Femur (tissue), 1 donor: ENCODE results near the gene FAF2.
"Not testable (repeated sequence)": the region's sequence is repeated elsewhere in the genome, so short reads cannot be mapped to it uniquely, and the experiment has no call there.

ENCODE experiments used
- DNase-seq: peaks from one replicate; pipeline ENCODE4 v3.0.0-alpha.2; 2017

Gene FAF2

DNA sequence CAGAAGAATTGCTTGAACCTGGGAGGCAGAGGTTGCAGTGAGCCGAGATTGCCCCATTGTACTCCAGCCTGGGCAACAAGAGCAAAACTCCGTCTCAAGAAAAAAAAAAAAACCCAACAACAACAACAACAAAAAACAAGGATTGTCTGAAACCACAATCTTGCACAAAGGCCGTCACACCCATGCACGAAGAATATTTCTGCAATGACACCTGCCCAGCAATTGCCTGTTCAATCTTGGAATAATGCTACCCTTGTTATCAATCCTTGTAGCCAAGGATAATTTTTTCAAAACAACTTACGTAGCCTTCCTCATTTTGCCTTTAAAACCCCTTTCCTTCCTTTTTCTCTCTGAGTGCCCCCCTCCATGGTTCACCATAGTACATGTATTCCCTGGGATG lies 28.1 kb upstream of the FAF2 start:
- DNase-seq = no peak

DNA sequence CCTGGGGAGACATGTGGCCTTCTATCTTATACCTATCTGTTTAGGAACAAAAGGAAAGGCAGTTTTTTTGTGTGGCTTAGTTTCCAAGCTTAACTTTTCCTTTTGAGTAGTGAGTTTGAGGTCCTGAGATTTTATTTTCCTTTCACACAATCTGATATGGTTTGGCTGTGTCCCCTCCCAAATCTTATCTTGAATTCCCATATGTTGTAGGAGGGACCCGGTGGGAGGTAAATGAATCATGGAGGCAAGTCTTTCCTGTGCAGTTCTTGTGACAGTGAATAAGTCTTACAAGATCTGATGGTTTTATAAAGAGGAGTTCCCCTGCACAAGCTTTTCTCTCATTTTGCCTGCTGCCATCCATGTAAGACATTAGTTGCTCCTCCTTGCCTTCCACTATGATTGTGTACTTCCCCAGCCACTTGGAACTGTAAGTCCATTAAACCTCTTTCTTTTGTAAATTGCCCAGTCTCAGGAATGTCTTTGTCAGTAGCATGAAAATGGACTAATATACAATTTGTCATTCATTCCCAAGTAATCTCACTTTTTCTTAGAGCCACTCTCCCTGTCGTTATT lies 27.1 kb upstream of the FAF2 start:
- no peak for DNase-seq

GRCh38 chr5:176424181-176424580 lies 24.0 kb upstream of the FAF2 start:
- DNase-seq = no peak

GRCh38 chr5:176425138-176425537 lies 23.0 kb upstream of the FAF2 start:
- DNase-seq = no peak

GRCh38 chr5:176425791-176426190 lies 22.4 kb upstream of the FAF2 start:
- DNase-seq = no peak

DNA sequence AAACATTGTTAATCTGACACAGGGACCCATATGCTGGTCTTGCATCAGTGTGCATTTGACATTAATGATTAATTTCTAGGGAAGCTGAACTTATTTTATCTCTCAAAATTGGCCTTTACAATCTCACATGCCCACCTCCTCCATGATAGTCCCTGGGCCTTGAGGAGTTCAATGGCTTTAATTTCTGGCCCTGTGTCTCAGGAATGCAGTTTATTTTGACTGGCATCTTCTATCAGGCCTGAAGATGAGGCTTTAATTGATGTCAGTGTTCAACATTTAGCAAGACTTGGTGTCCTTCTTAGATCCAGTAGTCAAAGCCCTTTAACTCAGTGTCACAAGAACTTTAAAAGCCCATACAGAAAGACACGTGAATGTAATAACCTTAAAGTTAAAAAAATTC lies 21.3 kb upstream of the FAF2 start:
- no peak for DNase-seq

GRCh38 chr5:176427971-176428370 lies 20.2 kb upstream of the FAF2 start:
- DNase-seq = no peak

DNA sequence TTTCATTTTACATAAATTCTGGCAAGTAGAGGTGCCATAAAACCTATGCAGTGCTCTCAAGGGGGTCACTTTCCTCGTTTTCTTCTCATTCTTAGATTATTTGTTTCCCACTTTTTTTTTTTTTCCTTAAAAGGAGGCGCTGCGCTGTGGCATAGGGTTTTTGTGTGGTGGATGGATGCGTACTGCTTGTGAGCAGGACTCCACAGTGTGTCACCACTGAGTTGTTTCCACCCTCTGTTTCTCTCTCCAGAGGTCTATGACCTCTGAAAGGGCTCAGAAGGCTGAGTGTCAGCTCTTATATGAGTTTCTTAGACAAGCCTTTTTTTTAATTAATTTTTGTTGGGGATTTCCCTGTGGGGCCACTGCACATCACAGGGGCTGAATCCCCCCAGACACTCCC lies 18.2 kb upstream of the FAF2 start:
- no peak for DNase-seq

DNA sequence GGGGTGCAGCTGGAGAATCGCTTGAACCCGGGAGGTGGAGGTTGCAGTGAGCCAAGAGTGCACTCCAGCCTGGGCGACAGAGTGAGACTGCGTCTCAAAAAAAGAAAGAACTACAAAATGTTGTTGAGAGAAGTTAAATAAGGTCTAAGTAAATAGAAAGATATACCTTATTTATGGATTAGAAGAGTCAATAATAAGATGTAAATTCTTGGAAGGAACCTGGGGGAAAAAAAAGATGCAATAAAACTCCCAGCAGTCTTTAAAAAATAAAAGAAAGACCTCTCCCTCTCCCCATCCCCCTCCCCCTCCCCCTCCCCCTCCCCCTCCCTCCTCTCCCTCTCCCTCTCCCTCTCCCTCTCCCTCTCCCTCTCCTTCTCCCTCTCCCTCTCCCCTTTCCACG lies 15.5 kb upstream of the FAF2 start:
- DNase-seq = no peak

GRCh38 chr5:176436656-176437055 lies 11.5 kb upstream of the FAF2 start:
- no peak for DNase-seq

DNA sequence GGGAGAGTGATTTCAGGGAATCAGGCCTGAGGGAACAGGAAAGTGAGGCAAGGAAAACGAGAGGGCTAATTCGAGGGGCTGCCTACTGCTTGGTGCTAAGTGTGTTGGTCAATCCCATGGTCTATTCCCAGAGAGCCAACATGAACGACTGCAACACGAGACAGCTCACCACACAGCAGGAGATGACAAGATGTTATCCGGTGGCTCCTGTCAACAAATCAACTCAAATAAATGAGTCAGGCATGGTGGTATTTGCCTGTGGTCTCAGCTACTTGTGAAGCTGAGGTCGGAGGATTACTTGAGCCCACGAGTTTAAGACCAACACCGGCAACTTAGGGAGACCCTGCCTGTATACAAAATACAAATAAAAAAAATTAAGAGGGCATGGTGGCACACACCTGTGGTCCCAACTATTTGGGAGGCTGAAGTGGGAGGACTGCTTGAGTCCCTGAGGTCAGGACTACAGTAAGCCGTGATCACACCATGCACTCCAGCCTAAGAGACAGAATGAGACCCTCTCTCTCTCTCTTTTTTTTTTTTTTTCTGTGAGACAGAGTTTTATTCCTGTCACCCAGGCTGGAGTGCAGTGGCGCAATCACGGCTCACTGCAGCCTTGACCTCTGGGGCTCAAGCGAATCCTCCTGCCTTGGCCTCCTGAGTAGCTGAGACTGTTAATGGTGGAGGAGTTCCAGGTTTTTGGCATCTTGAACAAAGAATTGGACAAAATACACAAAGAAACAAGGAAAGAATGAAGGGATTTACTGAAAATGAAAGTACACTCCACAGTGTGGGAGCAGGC lies 9.0 kb upstream of the FAF2 start:
- no peak for DNase-seq

- DNase-seq = no peak
Observed at GRCh38 chr5:176440927-176441706, 7.1 kb upstream of the FAF2 start.

GRCh38 chr5:176441921-176442323 lies 6.3 kb upstream of the FAF2 start:
- DNase-seq = no peak

- not testable (repeated sequence) for DNase-seq
Observed at GRCh38 chr5:176442911-176443310, 5.3 kb upstream of the FAF2 start.

- no peak for DNase-seq
Observed at GRCh38 chr5:176444742-176445141, 3.4 kb upstream of the FAF2 start.

DNA sequence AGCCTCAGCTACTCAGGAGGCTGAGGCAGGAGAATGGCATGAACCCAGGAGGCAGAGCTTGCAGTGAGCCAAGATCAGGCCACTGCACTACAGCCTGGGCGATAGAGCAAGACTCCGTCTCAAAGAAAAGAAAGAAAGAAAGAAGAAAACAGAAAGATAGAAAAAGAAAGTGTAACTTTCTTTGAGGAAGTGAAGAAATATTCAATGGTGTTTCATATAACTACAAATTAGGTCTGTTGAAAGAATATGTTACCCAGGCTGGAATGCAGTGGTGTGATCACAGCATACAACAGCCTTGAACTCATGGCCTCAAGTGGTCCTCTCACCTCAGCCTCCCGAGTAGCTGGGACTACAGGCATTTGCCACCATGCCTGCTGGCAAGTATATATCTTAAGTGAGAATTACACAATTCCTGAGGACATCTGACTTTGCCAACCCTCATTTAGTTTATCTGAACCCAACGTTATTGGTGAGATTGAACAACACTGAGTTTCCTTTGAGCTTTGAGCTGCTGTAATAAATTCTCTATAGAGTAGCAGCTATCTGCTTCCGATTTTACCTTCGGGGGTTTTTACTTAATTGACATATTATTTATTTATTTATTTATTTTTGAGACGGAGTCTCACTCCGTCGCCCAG lies 2.0 kb upstream of the FAF2 start:
- no peak for DNase-seq

GRCh38 chr5:176446884-176447590 lies 1.1 kb upstream of the FAF2 start:
- DNase-seq = no peak

DNA sequence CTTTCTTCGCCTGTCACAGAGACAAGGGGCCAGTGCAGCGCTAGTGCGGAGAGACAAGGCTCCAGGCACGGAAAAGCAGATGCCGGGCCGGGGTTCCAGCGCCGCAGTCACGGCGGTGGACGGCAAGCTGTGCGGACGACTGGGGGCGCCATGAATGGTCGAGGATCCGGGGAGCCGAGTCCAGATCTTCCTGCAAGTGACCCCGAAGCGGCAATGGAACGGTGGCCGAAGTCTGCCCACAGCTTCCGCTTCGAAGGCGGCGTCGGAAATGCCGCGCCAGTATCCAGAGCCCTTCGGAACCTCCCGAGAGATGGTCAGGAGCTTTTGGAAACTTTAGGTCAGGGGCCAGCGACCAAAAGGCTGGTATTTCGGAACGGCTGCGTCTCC lies 601 bp upstream of the FAF2 start:
- DNase-seq = no peak

DNA sequence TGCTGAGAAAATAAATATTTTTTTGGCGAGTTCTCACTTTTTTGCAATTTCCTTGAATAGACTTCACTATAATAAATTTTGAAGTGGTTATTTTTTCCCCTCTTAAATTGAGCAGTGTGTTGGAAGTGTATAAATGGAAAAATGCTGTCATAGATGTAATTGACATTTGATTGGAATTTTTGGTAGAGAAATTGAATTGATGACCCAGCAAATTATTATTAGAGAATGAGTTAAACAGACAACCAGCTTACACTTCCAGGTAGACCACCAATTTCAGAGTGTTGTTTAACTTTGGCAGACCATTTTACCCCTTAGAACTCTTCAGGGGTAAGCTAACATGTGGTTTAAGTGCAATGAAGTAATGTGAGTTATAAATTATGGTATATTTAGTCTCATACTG lies 1.9 kb downstream of the FAF2 start:
- no peak for DNase-seq

- no peak for DNase-seq
Observed at GRCh38 chr5:176454724-176455394, 6.7 kb downstream of the FAF2 start.

DNA sequence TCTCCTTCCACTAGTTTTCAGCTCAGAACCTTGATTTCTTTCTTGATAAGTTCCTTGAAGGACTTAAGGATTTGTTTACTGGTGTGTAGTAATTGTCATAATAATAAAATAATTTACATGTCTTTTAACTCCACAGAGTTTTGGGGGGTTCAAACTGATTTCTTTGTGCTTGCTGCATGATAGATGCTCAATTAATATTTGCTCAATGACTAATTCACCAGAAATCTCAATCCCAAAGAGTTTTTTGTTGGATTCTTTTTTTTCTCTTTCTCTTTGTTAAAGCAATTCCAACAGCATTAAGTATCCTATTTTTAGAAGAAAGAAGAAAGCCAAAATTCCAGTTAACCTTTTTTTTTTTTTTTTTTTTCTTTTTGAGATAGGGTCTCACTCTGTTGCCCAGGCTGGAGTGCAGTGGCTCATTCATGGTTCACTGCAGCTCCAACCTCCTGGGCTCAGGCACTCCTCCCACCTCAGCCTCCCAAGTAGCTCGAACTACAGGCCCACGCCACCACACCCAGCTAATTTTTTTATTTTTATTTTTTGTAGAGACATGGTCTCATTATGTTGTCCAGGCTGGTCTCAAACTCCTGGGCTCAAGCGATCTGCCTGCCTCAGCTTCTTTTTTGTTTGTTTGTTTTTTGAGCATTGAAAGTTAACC lies 10.8 kb downstream of the FAF2 start:
- no peak for DNase-seq

GRCh38 chr5:176461349-176461748 lies 13.2 kb downstream of the FAF2 start:
- no peak for DNase-seq
